ENCODE data around the gene PCLO. TPM values are rescaled to one million over a fixed set of nuclear protein-coding genes. Genes with fewer than 3 reads are reported as not detected.

PCLO gene
- polyA plus RNA-seq, 2 of the 4 experiments (the other 2 are of a cell fraction): 0.41 to 1.1 TPM

DNA sequence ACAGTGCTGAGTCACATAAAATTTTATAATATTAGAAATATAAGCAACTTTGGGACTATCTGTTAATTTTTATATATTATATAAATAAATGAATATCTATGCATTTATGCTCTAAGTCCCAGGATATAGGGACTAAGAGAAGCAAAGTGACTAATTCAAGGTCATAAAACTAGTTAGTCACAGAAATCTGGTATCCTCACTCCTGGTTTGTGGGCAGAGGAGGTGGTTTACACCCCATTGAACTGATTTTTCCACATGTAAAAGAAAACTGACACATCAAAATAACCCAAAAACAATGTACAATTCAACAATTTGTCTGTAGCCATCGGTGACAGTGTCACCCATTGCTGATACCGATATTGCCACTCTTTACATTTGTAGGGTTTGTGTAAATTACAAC, 3.0 kb downstream of the PCLO start:
- peaks cover 9% of the 10 kb centered on the region; the same call in 1 of the 3 replicates for H3K4me1 ChIP-seq
- ATAC-seq (no peak), DNase-seq (ENCODE audit: low read depth in 1 of 2, low spot score in 1 of 2) (no peak), FAIRE-seq (no peak)
- no peak overlapping the region for H3K4me2 ChIP-seq
- POLR2A ChIA-PET: no interaction called here
- no peak overlapping the region for H3K4me3 ChIP-seq
- TF ChIP-seq ZNF302 (CRISPR knock-in tag; IDR thresholded peaks at IDR 0.05) (no peak), CHD2 (IDR thresholded peaks at IDR 0.05; ENCODE audit: low read length, partially characterized antibody) (no peak), ZC3H11A (IDR thresholded peaks at IDR 0.05) (no peak), PHF8 (IDR thresholded peaks at IDR 0.05; ENCODE audit: borderline replicate concordance, low read depth) (no peak), HOXA7 (CRISPR knock-in tag; IDR thresholded peaks at IDR 0.05) (no peak), TFCP2L1 (CRISPR knock-in tag; IDR thresholded peaks at IDR 0.05) (no peak), GATA3 (IDR thresholded peaks at IDR 0.05; ENCODE audit: borderline replicate concordance) (no peak), MYC (IDR thresholded peaks at IDR 0.05; ENCODE audit: borderline replicate concordance, low read length) (no peak), POLR2A (IDR thresholded peaks at IDR 0.05; ENCODE audit: low read length) (no peak)
- TF ChIP-seq, protein P1, sequence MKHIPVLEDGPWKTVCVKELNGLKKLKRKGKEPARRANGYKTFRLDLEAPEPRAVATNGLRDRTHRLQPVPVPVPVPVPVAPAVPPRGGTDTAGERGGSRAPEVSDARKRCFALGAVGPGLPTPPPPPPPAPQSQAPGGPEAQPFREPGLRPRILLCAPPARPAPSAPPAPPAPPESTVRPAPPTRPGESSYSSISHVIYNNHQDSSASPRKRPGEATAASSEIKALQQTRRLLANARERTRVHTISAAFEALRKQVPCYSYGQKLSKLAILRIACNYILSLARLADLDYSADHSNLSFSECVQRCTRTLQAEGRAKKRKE (CRISPR knock-in tag; IDR thresholded peaks at IDR 0.05; ENCODE audit: low read depth): no peak
- TF ChIP-seq, protein P2, sequence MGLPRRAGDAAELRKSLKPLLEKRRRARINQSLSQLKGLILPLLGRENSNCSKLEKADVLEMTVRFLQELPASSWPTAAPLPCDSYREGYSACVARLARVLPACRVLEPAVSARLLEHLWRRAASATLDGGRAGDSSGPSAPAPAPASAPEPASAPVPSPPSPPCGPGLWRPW (IDR thresholded peaks at IDR 0.05): no peak
- TF ChIP-seq, protein P3, sequence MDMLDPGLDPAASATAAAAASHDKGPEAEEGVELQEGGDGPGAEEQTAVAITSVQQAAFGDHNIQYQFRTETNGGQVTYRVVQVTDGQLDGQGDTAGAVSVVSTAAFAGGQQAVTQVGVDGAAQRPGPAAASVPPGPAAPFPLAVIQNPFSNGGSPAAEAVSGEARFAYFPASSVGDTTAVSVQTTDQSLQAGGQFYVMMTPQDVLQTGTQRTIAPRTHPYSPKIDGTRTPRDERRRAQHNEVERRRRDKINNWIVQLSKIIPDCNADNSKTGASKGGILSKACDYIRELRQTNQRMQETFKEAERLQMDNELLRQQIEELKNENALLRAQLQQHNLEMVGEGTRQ (IDR thresholded peaks at IDR 0.05): no peak
- TF ChIP-seq, protein P4, sequence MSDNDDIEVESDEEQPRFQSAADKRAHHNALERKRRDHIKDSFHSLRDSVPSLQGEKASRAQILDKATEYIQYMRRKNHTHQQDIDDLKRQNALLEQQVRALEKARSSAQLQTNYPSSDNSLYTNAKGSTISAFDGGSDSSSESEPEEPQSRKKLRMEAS (IDR thresholded peaks at IDR 0.05): no peak
- no peak overlapping the region for H3K27ac ChIP-seq
- WGBS (ENCODE audit: missing lambda C conversion rate): 84% methylated on average over 2 of the region's 2 CpGs
- CTCF ChIA-PET: no interaction called here
- H3K9me3 ChIP-seq: no peaks in the 10 kb centered on the region

DNA sequence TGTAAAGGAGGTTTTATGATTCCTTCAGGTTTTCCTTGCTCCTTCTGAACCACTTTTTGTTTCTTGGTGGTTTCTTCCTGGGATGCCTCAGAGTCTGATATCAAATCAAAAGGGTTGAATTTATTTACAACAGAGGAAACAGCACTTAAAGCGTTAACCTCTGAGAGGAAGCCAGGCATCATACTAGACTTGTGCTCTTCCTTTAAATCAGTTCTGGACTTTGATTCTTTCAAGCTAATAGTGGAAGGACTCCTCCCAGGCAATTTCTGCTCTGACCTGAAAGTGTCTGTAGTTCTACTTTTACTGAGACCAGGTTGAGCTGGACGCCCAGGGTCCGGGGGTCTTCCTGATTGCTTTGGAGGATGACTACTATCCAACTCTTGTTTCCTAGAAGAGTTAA, 6.7 kb downstream of the PCLO start:
- ChIA-PET POLR2A (no interaction called here), CTCF (no interaction called here)
- Histone ChIP-seq H3K9me3 (no peaks in the 10 kb centered on the region), H3K4me3 (no peak overlapping the region), H3K27ac (no peak overlapping the region), H3K4me1 (no peaks in the 10 kb centered on the region), H3K4me2 (no peak overlapping the region)
- FAIRE-seq (no peak), ATAC-seq (no peak), DNase-seq (ENCODE audit: low read depth in 1 of 2, low spot score in 1 of 2) (no peak)
- TF ChIP-seq, protein P5, sequence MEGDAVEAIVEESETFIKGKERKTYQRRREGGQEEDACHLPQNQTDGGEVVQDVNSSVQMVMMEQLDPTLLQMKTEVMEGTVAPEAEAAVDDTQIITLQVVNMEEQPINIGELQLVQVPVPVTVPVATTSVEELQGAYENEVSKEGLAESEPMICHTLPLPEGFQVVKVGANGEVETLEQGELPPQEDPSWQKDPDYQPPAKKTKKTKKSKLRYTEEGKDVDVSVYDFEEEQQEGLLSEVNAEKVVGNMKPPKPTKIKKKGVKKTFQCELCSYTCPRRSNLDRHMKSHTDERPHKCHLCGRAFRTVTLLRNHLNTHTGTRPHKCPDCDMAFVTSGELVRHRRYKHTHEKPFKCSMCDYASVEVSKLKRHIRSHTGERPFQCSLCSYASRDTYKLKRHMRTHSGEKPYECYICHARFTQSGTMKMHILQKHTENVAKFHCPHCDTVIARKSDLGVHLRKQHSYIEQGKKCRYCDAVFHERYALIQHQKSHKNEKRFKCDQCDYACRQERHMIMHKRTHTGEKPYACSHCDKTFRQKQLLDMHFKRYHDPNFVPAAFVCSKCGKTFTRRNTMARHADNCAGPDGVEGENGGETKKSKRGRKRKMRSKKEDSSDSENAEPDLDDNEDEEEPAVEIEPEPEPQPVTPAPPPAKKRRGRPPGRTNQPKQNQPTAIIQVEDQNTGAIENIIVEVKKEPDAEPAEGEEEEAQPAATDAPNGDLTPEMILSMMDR (IDR thresholded peaks at IDR 0.05): no peak
- 69% methylated on average over 3 of the region's 3 CpGs for WGBS (ENCODE audit: missing lambda C conversion rate)

DNA sequence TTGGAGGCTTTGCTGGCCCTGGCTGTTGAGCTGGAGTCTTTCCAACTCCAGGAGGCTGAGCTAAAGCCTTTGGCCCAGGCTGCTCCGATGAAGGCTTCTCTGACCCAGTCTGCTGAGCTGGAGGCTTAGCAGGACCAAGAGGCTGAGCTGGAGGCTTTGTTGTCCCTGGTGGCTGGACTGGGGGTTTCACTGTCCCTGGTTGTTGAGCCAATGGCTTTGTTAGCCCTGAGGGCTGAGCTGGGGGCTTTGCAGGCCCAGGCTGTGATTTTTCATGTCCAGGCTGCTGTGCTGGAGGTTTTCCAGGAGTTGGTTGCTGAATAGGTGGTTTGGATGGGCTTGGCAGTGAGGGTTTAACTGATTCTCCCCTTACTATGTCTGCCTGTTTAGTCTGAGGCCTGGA, 7.3 kb downstream of the PCLO start:
- no peak overlapping the region for H3K27ac ChIP-seq
- ATAC-seq: 0 out of 6 replicates have a peak, but pooled peaks of 1 of the 2 experiments have one; percentile 24
- ChIA-PET POLR2A (no interaction called here), CTCF (no interaction called here)
- H3K4me3 ChIP-seq: no peak overlapping the region
- TF ChIP-seq RARB (CRISPR knock-in tag; IDR thresholded peaks at IDR 0.05) (no peak), KDM5A (IDR thresholded peaks at IDR 0.05) (no peak), HOXB5 (CRISPR knock-in tag; IDR thresholded peaks at IDR 0.05) (no peak), POLR2AphosphoS2 (conservative IDR thresholded peaks at IDR 0.05; ENCODE audit: low read length) (no peak), HEYL (CRISPR knock-in tag; IDR thresholded peaks at IDR 0.05) (no peak), MAFK (IDR thresholded peaks at IDR 0.05; ENCODE audit: partially characterized antibody) (no peak), RFX5 (IDR thresholded peaks at IDR 0.05) (no peak), PHF8 (IDR thresholded peaks at IDR 0.05; ENCODE audit: borderline replicate concordance, low read depth) (no peak), TP53 (CRISPR knock-in tag; IDR thresholded peaks at IDR 0.05) (no peak), CBX8 (IDR thresholded peaks at IDR 0.05) (no peak)
- TF ChIP-seq, protein P6, sequence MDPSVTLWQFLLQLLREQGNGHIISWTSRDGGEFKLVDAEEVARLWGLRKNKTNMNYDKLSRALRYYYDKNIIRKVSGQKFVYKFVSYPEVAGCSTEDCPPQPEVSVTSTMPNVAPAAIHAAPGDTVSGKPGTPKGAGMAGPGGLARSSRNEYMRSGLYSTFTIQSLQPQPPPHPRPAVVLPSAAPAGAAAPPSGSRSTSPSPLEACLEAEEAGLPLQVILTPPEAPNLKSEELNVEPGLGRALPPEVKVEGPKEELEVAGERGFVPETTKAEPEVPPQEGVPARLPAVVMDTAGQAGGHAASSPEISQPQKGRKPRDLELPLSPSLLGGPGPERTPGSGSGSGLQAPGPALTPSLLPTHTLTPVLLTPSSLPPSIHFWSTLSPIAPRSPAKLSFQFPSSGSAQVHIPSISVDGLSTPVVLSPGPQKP (IDR thresholded peaks at IDR 0.05; ENCODE audit: low read depth, low read length): no peak
- no peak for DNase-seq (ENCODE audit: low read depth in 1 of 2, low spot score in 1 of 2)
- WGBS (ENCODE audit: missing lambda C conversion rate): 100% methylated on average over 1 of the region's 1 CpG
- H3K4me1 ChIP-seq: 0 out of 3 replicates have a peak, but pooled peaks cover 2% of the 10 kb centered on the region
- no peak for FAIRE-seq
- no peaks in the 10 kb centered on the region for H3K9me3 ChIP-seq
- no peak overlapping the region for H3K4me2 ChIP-seq

Data from A549 (cell line).